Endothelial cell of umbilical vein (primary cell): ENCODE data around the gene SMIM24.

Experiments
- POLR2A ChIP-seq: IDR thresholded peaks from 2 replicates; pipeline ENCODE4 v1.6.1; 2012; ENCODE audit warnings: low read depth, mild to moderate bottlenecking, control low read depth, low read length
- TF ChIP-seq, protein P1 (sequence below), 2 donors: IDR thresholded peaks; 1 replicate in 1 of 2; 2 replicates in 1 of 2; pipeline ENCODE4 v1.5.1; 2011; ENCODE audit warnings: low read length in 2 of 2, mild to moderate bottlenecking in 2 of 2, moderate library complexity in 2 of 2, control low read depth in 1 of 2, inconsistent platforms in 1 of 2, low read depth in 1 of 2; ENCODE audit not compliant: insufficient read depth in 1 of 2; ENCODE audit errors: extremely low read depth in 1 of 2

DNA sequence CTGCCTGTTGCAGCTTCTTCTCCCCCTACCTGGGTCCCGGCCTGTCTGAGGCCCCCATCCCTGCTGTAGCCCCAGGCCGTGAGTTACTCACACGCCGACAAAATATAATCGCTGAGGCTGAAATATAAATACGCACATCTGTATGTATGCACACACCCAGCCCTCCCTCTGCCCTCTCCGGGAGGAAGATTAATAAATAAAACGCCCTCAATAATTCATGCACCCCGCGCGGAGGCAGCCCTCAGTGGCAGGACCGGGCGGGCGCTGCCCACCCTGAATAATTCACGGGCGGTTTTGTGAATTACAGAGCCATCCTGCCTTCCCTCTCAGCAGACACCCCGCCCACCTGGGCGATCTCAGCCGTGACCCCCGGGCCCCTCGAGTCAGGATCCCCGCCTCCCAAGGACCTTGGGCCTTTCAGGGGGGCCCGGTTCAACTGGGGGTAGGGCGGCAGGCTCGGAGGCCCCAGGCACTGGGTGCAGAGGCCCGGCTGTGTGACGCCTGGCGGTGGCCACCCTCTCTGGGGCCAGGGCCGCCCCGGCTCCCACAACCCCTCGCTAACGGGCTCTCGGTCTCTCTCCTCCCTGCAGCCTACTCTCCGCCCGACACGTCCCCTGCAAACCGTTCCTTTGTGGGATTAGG, 24.2 kb downstream of the SMIM24 start:
- TF ChIP-seq, protein P1, sequence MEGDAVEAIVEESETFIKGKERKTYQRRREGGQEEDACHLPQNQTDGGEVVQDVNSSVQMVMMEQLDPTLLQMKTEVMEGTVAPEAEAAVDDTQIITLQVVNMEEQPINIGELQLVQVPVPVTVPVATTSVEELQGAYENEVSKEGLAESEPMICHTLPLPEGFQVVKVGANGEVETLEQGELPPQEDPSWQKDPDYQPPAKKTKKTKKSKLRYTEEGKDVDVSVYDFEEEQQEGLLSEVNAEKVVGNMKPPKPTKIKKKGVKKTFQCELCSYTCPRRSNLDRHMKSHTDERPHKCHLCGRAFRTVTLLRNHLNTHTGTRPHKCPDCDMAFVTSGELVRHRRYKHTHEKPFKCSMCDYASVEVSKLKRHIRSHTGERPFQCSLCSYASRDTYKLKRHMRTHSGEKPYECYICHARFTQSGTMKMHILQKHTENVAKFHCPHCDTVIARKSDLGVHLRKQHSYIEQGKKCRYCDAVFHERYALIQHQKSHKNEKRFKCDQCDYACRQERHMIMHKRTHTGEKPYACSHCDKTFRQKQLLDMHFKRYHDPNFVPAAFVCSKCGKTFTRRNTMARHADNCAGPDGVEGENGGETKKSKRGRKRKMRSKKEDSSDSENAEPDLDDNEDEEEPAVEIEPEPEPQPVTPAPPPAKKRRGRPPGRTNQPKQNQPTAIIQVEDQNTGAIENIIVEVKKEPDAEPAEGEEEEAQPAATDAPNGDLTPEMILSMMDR (IDR thresholded peaks at IDR 0.05; ENCODE audit: extremely low read depth in 1 of 2, insufficient read depth in 1 of 2, low read depth in 1 of 2, low read length in 2 of 2): no peak
- TF ChIP-seq POLR2A: no peak
